Retinal pigment epithelial cell (primary cell): ENCODE measurements around the gene ADAMTS2.

Experiments used
- DNase-seq: peaks from one replicate; pipeline ENCODE4 v3.0.0-alpha.2; 2010; ENCODE audit warnings: low read depth
- H3K4me3 ChIP-seq: 2 replicates; pipeline ENCODE4 v1.5.1; 2011; ENCODE audit warnings: mild to moderate bottlenecking, low read length, control low read depth, moderate library complexity
- TF ChIP-seq, protein P1 (sequence below): conservative IDR thresholded peaks from 2 replicates; pipeline ENCODE4 v1.5.1; 2011; ENCODE audit warnings: low read depth, low read length, control low read depth, inconsistent platforms

Gene ADAMTS2

DNA sequence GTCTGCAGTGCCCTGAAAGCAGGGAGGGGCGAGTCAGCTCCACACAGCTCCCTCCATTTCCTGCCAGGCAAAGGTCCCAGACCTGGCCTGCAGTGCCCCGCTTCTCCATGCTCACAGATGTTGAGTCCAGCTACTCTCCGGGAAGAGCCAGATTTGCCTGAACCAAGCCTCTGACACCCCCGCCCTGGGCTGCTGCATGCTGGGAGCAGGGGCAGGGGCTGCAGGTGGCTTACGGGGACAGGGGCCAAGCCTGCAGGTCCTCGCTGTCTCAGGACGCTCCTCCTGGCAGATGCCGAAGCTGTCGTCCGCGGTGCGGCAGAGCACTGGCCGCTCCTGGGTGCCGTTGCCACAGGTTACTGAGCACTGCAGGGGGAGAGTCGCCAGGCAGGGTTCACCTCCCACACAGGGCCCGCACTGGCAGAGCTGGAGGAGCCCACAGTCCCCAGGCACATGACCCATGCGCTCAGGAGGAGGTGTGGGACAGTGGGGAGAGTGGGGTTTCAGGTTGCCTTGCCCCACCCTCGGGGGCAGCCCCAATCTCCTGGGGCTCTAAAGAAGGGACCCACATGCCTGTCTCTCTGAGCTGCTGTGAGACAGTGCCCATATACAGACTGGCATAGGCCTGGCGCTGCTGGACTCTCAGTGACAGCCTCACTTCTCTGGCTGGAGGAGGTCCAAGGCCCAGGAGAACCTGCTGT, 222.7 kb downstream of the ADAMTS2 start:
- no peak for DNase-seq
- no peak overlapping the region for H3K4me3 ChIP-seq
- TF ChIP-seq, protein P1, sequence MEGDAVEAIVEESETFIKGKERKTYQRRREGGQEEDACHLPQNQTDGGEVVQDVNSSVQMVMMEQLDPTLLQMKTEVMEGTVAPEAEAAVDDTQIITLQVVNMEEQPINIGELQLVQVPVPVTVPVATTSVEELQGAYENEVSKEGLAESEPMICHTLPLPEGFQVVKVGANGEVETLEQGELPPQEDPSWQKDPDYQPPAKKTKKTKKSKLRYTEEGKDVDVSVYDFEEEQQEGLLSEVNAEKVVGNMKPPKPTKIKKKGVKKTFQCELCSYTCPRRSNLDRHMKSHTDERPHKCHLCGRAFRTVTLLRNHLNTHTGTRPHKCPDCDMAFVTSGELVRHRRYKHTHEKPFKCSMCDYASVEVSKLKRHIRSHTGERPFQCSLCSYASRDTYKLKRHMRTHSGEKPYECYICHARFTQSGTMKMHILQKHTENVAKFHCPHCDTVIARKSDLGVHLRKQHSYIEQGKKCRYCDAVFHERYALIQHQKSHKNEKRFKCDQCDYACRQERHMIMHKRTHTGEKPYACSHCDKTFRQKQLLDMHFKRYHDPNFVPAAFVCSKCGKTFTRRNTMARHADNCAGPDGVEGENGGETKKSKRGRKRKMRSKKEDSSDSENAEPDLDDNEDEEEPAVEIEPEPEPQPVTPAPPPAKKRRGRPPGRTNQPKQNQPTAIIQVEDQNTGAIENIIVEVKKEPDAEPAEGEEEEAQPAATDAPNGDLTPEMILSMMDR = no peak

DNA sequence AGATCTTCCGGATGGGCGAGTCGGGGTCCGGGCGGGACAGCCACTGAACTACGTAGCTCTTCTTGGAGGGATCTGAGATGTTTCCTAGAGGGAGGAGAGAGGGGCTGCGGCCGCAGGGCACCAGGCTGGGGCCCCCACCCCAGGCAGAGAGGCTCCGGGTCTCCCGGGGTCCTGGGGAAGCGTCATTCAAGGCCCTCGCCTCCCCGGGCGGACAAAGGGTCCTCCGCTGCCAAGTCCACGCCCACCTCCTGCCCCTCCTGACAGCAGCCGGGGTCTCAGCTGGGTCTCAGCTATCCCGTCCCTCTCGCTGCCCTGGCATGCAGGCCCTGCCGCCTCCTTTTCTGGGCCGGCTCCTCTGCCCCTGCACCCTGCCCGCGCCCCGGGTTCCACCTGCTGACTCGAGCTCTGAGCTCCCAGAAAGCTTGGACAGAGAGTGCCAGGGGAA, 223.6 kb downstream of the ADAMTS2 start:
- TF ChIP-seq, protein P1 = no peak
- no peak overlapping the region for H3K4me3 ChIP-seq
- DNase-seq = no peak

DNA sequence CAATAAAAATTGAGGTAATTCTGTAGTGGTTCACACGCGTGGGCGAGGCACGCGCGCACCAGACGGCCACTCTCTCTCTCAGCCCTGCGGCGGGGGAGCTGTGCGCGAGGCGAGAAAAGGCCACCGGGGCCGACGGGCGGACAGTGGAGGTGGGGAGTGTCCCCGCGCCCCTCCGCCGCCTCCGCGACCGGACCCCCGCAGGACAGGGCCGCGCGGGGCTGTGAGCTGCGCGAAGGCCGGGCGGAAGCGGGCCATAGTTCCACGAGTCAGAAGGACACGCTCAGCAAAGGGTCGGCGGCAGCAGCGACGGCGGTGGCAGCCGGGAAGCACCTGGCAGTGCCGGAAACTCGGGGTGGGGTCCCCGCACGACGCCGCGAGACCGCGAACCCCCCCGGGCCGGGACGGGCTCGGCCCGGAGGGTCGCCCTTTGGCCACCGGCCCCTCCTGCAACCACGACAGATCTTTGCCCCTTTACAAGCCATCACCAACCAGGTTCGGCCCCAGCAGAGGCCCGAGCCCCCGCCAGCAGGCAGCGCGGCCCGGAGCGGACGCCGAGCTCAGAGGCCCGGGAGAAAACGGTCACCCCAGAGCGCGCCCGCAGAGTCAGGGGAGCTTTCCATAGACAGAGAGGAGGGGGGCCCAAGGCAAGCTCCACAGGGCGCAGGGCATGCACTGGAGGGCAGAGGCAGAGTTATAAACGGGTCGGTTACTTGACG, 224.2 kb downstream of the ADAMTS2 start:
- no peak overlapping the region for H3K4me3 ChIP-seq
- TF ChIP-seq, protein P1 = no peak
- no peak for DNase-seq

DNA sequence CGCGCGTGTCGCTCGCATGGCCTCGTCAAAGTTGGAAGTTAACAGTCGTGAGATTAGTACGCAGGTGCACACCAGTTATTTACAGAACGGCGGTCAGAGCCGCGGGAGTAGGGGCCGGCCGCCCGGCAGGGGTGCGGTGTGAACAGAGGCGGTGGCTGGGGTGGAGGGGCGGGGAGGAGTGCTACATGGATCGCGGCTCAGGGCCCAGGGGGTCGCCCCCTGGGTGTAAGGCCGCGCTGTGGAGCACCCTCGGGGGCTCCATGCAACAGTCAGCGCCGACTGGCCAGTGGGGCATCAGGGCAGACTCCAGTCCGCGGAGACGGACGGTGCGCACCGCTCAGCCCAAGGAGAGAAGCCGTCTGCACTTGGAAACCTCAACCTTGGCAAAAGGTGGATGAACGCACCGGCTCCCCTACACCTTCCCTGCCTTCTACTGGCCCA, 224.8 kb downstream of the ADAMTS2 start:
- TF ChIP-seq, protein P1 = no peak
- no peak overlapping the region for H3K4me3 ChIP-seq
- DNase-seq = no peak

DNA sequence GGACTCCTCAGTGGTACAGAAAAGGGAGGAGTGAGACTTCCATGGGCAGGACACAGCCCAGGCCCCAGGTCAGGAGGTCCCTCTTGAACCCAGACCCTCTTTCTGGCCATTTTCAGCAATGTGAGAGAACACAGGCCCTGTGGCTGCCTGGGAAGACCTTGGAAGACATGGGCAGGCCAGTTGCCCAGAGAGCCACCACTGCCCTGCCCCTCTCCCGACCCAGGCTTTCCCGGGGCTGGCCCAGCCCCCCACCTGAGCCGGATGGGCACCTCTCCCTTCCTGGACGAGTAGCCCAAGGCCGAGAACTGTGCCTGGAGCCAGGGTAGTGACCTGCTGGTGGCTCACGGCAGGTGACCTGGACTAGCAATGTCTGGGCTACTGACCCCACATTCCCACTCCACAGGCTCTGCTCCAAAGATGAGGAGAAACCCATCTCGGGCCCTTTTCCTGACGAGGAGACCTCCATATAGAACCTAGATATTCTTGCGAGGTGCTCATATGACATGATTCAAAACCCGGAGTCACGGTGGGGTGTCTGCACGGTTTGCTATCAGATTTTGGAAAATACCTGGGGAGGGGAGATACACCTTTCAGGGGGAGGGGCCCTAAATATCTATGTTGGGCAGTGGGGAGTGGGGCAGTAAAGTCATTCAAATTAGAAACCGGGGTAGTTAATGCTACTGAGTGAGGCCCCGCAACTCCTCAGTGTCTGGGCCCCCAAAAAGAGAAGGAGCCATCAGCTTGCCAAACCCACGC, 225.7 kb downstream of the ADAMTS2 start:
- DNase-seq = no peak

DNA sequence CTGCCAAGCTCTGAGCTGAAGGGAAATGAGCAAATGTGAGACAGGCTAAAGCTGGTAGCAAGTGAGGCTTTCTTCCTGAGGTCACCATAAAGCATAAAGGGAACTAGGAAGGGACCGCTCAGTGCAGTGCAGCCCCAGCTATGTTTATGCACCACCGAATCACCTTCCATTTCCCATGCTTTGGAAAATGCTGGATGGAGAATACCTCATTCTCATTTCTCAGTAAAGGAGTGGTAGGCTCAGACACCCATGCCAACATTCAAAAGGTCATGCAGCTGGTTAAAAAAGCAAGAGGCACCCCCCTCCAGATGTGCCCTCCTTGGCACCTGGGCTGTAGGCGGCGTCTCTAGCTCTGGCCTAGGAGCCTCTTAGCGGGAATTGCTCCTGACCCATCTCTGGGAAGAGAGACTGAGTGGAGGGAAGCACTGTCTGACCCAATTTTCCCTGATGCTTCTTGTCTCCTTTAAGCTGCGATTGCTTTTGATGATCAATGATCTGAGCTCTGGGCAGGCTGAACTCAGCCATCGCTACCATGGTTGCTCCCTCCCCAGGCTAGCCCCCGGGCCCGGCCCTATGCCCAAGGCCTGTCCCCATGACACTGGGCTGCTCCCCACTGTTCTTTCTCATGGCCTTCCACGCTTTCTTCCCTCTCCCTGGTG, 226.4 kb downstream of the ADAMTS2 start:
- no peak overlapping the region for H3K4me3 ChIP-seq
- DNase-seq = no peak
- TF ChIP-seq, protein P1 = no peak

More for the DNA sequence above, 225.7 kb downstream of the ADAMTS2 start:
- TF ChIP-seq, protein P1 = no peak
- no peak overlapping the region for H3K4me3 ChIP-seq
